ENCODE results near the gene PNMA3.
"Not testable (repeated sequence)": the region's sequence is repeated elsewhere in the genome, so short reads cannot be mapped to it uniquely, and the experiment has no call there.

Gene PNMA3

GRCh38 chrX:153073331-153073730 lies 17.1 kb downstream of the PNMA3 start:
- DNase-seq (ENCODE audit: low read depth in 2 of 2): not testable (repeated sequence)

- no peak for DNase-seq (ENCODE audit: low read depth in 2 of 2)
Observed at GRCh38 chrX:153074262-153074899, 18.1 kb downstream of the PNMA3 start.

DNA sequence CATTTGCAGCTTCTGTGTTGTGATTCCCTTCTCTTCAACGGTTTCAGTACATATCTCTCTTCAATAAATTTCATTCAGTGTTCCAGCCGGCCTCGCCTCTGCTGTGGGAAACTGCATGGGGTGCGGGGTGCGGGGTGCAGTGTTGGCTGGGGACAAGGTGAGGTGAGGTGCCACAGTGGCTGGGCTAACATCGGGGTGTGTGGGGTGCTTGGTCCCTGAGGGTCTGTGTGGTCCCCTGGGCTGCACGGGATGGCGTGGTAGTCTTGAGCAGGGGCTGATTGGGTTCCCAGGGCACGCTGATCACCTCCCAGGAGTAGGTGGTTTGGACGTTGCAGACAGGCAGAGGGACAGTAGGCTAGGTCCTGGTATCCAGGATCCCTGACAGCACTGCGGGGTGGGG lies 18.7 kb downstream of the PNMA3 start:
- no peak for DNase-seq (ENCODE audit: low read depth in 2 of 2)

DNA sequence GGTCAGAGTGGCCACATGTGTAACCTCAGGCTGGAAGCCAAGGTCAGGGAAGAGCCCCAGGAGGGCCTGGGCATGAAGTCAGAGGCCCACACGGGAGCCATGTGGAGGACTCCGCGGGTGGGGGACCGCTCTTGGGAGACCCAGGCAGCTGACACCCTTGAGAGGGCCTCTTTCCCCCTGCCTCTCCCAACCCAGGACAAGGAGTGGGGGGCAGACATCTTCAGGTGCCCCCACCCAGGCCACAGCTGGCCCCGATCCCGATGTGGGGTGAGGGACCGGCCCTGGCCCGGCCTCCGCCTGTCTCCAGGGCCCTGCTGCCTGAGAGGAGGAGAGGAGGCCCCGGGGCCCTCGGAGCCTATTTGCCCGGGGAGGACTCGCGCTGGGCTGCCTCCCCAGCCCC lies 19.1 kb downstream of the PNMA3 start:
- no peak for DNase-seq (ENCODE audit: low read depth in 2 of 2)

DNA sequence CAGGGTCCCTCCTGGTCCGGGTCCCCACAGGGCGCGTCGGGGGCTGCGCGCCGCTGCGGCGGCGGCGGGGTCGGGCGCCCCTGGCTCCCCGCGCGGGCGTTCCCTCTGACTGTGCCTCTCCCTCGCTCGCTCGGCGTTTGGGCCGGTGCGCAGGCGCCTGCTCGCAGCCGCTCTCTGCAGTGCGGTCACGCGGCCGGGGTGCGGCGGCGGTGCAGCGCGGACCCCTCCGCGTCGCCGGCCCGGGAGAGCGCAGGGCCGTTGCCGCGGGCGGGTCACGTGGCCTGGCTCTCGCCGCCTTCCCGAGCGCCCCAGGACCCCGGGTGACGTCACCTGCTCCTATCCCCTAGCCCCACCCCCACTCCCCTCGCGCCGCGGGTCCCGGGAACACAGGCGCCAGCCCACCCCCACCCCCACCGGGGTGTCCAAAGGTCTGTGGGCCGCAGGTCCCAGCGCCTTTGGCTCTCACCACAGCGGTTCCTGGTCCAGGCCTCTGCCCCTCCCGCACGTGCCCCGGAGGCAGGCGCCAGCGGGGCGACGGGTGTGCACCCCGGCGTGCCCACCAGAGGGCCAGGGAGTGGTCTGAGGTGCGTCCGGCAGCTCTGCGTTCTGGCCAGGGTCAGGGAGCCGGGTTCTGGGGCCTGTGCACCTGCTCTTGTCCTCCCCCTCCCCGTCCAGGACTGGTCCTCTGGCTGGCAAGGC lies 21.3 kb downstream of the PNMA3 start:
- not testable (repeated sequence) for DNase-seq (ENCODE audit: low read depth in 2 of 2)

DNA sequence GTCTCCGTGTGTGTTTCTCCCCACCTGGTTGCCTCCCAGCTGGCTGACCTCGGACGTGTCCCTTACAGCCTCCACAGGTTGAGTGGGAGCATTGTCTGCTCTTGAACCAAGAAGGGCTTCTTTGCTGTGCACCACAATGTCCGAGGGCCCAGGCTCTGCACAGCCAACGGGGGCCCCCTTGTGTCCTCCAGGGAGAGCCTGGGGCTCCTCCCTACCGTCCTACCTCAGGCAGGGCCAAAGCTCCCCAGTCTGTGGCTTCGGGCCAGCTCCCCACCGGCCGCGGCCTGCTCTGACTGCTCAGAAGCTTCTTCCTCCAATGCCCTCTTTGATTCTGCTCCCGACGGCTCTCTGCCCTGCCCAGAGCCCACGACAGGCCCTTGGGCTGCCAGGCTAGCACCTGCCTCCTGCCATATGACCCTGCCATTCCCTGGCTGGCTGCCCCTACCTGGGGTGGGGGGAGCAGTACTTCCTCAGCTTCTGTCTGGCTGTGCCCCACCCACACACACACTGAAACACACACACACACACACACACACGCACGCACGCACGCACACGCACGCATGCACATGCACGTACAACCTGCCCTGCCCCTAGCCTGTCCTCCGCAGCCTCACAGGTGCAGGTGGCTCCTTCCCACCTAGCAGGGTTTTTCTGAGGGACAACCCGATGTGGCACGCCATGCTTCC lies 27.1 kb downstream of the PNMA3 start:
- not testable (repeated sequence) for DNase-seq (ENCODE audit: low read depth in 2 of 2)

GRCh38 chrX:153102418-153102817 lies 46.1 kb downstream of the PNMA3 start:
- no peak for DNase-seq (ENCODE audit: low read depth in 2 of 2)

DNA sequence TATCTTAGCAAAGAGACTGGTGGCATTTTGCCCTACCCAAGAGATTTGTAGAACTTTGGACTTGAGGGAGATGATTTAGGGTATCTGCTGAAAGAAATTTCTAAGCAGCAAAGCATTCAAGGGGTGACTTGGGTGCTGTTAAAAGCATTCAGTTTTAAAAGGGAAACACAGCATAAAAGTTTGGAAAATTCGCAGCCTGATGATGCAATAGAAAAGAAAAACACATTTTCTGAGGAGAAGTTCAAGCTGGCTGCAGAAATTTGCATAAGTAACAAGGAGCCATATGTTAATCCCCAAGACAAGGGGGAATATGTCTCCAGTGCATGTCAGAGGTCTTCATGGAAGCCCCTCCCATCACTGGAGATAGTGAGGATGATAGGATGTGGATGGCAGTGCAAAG lies 48.7 kb downstream of the PNMA3 start:
- not testable (repeated sequence) for DNase-seq (ENCODE audit: low read depth in 2 of 2)

DNA sequence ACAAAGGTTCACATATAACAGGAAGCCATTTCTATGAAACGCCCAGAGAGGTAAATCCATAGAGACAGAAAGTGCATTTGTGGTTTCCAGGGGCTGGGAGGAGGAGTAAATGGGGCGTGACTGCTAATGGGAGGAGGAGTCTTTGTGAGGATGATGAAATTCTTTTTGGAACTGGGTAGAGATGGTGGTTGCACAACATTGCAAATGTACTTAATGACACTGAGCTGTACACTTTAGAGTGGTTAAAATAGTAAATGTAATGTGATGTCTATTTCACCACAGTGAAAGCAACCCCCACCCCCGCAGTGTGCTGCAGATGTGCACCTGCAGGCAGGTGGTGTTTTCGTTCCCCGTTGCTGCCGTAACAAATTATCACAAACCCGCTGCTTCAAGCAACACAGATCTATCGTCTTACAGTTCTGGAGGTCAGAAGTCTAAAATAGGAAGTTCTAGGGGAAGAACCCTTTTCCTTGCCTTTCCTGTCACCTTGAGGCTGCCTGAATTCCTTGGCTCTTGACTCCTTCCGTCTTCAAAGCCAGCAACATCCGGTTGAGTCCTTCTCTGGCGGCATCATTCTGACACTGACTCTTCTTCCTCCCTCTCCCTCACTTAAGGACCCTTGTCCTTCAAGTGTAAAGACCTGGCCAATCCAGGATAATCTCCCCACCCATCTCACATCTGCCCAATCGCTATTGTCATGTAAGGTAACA lies 50.0 kb downstream of the PNMA3 start:
- not testable (repeated sequence) for DNase-seq (ENCODE audit: low read depth in 2 of 2)

Data from stimulated activated CD8-positive, alpha-beta memory T cell treated with anti-CD3 and anti-CD28 coated beads, Interleukin-15, amount 100 ng/mL, for 4 hours (primary cell).